Renal cortical epithelial cell (primary cell): ENCODE data around the gene ANKLE1. TPM values are rescaled to one million over a fixed set of nuclear protein-coding genes. Genes with fewer than 3 reads are reported as not detected.
"Not testable (repeated sequence)": the region's sequence is repeated elsewhere in the genome, so short reads cannot be mapped to it uniquely, and the experiment has no call there.

Experiments used
- DNase-seq: peaks from one replicate; pipeline ENCODE4 v3.0.0-alpha.2; 2011; ENCODE audit warnings: low read depth
- total RNA-seq: library from RNA; depleted of rRNA; stranded (reverse); fragments of >200 nt; gene quantifications from 2 replicates; pipeline ENCODE4 v1.2.3, GENCODE V29; 2014

ANKLE1 gene
- total RNA-seq, 1 donor from 2014 or later, result 1.1 TPM

DNA sequence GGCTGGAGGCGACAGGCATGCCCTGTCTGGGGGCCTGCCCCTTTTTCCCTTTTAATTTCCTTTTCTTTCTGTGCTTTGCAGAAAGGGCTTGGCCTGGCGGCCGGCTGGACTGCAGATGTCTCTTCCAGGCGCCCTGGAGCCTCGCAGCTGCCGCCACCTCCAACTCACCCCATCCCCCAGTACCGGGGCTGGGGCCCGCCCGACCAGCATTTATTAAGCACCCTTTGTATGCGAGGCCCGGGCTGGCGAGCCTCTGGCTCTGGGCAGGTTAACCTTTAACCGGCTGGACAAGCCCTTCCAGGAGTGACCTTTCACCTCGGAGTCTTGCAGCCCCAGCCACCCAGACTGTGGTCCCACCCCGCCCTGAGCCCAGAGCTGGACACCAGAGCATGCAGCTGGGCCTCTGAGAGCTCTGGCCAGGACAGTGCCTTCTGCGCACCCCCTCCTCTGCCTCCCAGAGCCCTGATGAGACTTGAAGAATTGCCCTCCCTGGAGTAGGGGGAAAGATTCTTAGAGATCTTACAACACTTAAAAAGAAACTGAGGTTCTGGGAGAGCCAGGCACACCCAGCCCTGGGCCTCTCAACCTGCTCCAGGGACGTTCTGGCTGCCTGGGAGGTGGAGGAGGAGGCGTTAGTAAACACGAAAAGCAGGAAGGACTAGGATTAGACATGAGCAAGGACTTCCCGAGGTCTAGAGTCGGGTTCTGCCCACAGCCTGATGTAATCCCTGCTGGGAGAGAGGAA lies 34.8 kb upstream of the ANKLE1 start:
- peak; percentile 14 for DNase-seq

DNA sequence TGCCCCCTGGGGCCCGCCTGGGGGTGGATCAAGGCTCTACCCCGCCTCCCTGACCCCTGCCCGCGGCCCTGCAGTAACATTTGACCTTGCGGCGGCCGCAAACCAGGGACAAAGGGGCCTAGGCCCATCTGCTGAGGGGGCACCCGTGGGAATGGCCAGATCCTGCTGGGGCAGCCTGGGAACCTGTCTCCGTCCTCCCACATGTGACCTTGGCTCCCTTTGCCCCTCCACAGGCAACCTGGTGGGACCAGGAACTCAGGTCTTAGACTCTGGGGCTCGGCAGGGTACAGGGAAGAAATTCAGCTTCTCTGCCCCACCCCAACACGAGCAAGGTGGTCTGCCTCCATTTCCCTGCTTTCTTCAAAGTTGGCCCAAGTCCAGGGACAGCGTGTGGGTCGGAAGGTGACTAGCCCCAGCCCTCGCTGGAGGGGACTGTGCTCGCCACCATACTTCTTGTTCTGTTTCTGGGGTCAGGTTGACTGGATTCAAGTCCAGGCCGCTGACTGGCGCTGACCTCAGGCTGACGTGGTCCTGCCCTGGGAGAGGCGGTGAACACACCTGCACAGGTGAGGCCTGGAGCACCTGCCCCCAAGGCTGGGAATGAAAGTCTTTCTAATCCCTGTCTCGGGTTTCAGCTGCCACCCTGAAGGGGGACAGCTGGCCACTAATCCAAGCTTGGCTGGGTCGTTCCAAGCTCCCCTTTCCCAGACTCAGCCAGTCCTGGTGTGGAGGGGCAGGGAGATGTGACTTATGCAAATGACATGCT lies 33.5 kb upstream of the ANKLE1 start:
- no peak for DNase-seq

DNA sequence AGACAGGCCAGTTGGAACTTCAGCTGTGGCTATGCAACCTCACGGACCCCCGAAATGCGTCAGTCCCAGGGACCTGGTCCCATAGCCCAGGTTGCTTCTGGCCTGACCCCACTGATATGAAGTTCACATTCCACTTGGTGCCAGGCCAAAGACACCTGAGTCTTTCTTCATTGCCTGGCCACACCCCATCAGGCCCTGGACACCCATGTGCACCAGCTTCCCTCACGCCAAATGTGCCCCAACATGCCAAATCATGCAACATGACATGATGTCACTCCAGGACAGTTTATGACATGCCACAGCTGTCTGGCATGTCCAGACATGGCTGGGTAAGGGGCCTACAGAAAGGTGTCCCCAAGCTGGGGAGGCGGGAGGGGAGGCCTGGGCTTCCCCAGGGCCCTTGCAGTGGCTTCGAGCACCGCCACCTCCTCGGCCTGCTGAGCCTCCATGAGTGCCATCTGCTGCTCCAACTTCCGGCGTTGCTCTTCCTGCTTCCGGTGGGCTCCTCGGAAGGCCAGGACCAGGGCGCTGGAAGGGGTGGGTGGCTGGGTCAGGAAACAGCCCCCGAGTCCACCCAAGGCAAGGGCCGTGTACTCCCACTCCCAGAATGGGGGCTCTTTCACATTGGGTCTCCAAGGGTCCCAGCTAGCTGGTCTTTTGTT lies 31.7 kb upstream of the ANKLE1 start:
- no peak for DNase-seq

DNA sequence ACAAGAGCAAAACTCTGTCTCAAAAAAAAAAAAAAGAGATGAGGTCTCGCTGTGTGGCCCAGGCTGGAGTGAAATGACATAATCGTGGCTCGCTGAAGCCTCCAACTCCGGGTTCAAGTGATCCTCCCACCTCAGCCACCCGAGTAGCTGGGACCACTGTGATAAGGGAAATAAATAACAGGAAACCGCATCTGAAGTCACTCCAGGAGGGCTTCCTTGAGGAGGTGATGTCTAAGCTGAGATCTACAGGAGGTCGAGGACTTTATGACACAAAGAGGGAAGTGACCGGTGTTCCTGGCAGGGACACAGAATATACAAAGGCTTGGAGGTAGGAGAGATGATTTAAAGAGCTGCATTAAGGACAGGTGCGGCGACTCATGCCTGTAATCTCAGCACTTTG lies 27.1 kb upstream of the ANKLE1 start:
- no peak for DNase-seq

DNA sequence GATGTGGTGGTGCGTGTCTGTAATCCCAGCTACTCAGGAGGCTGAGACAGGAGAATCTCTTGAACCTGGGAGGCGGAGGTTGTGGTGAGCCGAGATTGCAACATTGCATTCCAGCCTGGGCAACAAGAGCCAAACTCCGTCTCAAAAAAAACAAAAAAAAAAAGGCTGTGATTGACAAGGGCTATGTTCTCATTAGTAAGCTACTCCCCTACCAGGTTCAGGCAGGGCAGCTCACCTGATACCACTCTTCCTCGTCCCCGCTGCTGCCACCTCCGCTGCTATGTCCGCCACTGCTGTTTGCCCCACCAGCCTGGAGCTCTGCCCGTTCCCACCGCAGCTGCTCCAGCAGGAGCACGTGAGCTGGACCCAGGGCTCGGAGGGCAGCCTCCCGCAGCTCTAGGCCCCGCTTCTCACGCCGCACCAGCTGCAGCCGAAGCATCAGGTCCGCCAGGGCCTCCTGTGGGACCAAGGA lies 26.5 kb upstream of the ANKLE1 start:
- peak; percentile 71 for DNase-seq

DNA sequence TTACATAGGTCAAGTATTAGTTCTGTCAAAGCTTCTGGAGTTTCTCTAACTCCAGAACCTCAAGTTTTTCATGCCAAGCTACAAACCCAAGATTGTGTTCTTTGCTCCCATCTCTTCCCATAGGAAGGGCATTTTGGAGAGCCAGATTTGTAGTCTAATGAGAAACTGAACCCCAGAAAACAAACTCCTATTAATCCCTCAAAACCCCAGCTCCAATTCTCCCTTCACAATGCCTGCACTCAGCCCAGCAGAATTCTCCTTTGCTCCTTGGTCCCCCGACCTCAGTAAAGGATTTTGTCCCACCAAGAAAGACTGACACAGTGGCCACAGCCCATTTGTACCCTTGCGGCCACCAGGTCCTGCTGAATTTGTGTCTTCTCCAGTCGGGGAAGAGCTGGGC lies 25.6 kb upstream of the ANKLE1 start:
- no peak for DNase-seq

DNA sequence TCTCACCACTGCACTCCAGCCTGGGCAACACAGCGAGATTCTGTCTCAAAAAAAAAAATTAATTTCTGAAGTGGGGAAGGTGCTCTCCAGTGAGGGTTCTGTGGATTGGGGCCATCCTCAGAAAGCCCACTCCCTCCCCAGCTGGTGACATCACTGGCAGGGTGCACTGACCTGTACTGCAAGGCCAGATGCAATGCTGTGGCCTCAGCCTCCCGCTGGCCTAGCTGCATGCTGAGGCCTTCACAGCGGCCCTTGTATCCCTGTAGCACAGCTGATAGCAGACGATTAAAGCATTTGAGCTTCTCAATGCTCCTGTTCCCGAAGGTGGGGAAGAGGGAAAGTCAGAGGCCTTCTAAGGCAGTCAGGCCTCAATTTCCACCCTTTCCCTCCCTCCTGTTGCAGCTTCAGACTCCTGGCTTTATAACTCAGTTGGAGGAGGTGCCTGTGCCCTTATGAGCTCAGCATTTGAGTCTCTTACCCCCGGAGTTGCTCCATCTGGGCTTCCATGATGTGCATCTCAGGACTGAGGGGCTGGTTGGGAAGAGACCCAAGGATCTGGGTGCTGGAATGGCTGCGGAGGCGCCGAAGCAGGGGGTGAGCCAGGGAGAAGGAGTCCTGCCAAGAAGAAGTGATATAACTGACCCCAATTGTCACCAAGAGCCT lies 22.5 kb upstream of the ANKLE1 start:
- no peak for DNase-seq

DNA sequence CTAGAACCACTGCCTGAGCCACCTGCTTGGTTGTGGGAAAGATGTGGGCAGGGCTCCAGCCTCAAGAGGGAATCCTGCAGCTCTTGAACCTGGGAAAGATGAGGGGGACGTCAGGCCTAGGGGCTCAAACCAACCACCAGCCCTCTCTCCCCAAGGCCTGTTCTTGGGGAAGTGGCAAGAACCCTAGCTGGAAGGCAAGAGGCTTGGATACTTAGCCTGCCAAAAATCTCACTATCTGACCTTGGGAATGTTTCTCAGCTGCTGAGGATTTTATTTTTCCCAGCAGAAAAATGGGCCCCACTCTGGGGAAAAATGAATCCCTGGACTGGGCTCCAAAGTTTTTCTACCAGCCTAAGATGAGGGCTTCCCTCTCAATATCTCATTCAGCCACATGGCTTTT lies 21.8 kb upstream of the ANKLE1 start:
- DNase-seq, result no peak

DNA sequence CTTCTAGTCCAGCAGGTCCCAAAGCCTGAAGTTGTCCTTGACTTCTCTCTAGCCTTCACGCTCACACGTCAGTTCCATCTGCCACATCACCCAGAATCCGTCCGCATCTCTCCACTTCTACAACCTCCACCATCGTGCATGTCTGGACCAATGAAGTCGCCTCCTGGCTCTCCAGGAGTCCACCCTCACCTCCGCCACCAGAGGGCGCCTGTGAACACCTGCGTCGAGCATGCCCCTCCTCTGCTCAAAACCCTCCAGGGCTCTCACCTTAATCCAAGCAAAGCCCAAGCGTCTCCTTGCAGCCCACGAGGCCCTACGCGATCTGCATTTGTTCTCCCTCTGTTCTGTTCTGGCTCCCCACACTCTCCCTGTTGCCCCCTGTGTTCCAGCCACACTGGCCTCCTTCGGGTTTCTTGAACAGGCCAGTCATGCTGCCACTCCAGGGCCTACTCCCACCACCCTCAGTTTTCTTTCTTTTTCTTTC lies 20.8 kb upstream of the ANKLE1 start:
- DNase-seq, result peak; percentile 62

DNA sequence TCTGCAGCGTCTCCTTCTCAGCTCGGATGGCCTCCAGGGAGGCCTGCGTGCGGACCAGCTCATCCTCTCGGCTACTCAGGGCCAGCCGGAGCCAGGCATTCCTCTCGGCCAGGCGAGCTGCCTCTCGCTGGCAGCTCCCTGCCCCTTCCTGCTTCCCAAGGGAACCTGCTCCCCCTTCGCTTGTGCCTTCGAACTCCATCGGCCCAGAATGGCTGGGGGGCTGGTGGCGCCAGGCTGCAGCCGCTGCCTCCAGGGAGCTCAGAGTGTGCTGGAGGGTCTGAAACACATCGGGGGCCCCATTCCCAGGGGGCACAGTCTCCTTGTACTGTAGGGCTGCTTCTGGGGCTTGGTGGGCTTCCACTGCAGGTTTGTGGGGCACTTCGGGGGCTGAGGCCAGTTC lies 19.1 kb upstream of the ANKLE1 start:
- no peak for DNase-seq

DNA sequence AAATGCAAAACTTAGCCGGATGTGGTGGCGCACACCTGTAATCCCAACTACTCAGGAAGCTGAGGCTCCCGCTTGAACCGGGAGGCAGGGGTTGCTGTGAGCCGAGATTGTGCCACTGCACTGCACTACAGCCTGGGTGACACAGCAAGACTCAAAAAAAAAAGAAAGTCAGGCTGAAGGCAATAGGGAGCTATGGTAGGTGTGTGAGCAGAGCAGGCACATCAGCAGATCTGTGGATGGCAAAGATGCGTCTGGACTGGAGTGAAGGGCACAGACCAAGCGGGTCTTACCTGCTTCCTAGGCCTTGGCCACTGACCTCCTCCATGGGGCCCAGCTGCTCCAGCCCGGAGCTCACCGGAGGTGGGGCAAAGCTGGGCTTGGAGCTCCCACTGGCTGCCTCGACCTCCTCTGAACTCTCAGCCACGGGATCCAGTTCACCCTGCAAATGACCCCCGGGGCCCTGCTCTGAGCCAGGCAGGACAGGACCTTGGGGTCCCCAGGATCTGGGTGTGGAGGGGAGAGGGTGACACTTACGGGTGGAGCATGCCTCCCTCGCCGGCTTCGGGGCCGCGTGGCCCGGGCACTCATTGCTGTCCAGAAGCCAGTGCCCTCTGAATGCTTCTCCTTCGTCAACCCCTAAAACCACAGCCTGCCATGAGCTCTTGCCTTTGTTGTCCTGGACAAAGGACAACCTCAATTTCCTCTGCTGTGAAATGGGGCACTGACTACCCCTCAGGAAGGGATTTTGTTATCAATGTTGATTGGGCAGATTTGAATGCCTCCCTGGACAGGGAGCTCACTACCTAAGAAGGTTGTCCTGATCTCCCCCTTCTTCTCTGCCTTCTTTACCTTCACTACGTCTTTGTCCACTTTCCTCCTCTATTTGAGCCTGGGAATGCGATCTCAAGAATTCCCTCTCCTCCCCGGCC lies 17.7 kb upstream of the ANKLE1 start:
- no peak for DNase-seq

DNA sequence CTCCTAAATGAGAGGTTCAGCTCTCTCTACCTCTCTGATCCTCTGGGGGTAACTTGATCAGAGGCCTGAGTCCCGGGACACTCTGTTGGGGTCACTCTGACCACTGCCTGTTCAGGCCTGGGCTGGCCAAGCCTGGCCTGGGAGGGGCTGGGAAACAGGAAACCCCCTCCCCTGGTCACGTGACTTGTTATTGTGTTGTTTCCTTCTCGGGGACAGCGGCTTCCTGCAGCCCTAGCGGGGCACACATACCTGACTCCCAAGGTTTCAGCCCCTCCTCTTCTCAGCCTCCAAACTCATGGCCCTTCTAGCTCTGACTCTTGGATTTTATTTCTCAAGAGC lies 17.1 kb upstream of the ANKLE1 start, which contains the start of gene USHBP1:
USHBP1 (minus strand) TSS at position 105 of the 339 bp plus-strand sequence. CDS start 446 bp downstream, outside the sequence.
- no peak for DNase-seq

DNA sequence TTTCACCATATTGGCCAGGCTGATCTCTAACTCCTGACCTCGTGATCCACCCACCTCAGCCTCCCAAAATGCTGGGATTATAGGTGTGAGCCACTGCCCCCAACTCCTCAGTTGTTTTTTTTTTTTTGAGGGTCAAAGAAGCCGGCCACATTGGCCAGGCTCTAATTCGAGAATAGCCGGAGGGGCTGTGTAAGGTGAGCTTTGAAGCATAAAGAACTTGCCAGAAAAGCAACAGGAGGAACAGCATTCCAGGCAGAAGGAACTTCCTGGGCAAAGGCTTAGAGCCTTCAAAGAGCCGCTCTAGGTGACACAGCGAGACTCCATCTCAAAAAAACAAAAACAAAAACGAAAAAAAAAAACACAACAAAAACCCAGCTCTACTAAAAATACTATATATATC lies 15.7 kb upstream of the ANKLE1 start:
- no peak for DNase-seq

DNA sequence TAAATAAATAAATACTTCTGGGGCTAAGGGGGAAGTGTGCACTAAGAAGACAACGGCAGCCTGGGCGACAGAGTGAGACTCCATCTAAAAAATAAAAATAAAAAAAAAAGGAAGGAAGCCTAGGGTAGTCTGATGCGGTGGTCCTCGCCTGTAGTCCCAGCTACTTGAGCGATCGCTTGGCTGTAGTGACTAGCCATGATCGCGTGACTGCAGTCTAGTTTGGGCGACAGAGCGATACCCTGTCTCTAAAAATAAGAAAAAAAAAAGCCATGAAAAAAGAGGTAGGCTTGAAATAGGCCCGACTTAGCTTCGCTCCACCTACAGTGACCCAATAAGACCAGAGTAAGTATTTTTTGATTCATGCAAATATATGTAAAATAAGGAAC lies 15.1 kb upstream of the ANKLE1 start:
- DNase-seq, result no peak

DNA sequence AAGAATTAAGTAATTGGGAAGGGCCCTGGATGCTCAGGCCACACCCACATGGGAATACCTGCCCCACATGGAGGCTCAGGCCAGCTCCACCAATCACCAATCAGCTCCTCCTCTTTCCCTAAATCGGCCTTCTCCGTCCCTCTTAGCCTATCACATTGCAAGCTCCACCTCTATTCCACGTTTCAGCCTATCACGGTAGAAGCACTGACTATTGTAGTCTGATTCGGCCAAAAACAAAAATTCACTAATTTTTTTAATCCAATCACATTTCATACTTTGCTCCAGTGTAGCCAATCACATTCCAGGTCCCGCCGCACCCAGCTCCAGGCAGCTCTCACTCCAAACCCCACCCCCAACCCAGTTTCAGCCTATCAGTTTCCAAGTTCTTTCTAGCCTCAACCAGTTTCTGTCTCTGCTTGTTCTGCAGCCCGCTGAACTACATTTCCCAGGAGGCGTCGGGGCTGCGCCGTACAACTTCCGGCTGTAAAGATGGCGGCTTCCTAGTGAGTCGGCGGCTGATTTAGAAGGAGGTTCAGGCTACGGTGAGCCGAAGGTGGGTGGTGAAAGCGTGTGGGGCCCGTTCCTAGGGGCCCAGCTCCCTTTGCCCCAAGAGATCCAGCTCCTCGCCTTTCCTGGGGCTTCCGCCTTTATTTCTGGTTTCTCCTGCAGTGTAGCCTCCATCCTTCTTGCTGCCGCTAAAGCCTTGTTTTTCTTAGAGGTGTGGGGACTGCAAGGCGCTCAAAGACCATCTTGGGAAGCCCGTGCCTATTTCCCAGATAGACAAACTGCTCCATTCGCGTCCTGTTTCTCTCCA lies 14.5 kb upstream of the ANKLE1 start, which contains the start of gene BABAM1:
BABAM1 (plus strand) TSS at position 469 of the 814 bp plus-strand sequence. CDS start 1,364 bp downstream, outside the sequence.
- peak; percentile 99 for DNase-seq

DNA sequence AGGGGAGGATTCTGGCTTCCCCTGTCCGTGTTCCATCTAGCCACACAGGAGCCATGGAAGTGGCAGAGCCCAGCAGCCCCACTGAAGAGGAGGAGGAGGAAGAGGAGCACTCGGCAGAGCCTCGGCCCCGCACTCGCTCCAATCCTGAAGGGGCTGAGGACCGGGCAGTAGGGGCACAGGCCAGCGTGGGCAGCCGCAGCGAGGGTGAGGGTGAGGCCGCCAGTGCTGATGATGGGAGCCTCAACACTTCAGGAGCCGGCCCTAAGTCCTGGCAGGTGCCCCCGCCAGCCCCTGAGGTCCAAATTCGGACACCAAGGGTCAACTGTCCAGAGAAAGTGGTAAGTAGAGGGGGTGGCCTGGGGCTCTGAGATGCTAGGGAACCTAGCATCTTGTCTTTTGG lies 12.9 kb upstream of the ANKLE1 start:
- DNase-seq, result no peak

DNA sequence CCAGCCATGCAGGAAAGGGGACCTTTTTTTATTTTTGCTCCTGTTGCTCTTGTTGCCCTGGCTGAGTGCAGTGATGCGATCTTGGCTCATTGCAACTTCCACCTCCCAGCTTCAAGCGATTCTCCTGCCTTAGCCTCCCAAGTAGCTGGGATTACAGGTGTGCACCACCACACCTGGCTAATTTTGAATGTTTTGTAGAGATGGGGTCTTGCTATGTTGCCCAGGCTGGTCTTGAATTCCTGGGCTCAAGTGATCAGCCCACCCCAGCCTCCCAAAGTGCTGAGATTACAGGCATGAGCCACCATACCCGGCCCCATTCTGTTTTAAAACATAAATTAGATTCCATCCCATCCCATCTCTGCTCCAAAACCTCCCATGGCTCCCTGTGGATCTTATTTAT lies 6.8 kb upstream of the ANKLE1 start:
- DNase-seq, result not testable (repeated sequence)

DNA sequence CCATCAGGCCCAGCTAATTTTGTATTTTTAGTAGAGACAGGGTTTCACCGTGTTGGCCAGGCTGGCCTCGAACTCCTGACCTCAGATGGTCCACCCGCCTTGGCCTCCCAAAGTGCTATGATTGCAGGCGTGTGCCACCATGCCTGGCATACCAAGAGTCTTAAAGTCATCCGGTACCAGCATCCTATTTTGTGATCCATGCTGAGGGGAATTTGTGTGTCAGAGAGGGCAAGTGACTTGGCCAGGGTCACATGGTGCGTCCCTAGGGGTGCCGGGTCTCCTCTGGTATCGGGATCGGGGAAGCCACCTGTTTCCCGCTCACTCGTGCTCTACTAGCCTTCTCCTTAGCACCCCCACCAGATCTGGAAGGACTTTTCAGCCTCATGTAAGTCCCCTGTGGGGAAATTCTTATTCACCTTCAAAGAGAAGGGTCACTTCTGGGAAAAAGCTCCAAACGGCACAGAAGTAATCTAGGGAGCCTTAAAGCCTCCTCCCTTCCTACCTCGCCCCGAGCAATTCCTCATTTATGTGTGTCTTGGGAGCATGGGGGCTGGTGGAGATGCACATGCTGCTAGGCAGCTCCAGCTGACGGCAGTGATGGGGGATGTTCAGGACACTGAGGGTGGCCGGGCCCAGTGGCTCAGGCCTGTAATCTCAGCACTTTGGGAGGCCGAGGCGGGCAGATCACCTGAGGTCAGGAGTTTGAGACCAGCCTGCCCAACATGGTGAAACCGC lies 6.1 kb upstream of the ANKLE1 start:
- no peak for DNase-seq

DNA sequence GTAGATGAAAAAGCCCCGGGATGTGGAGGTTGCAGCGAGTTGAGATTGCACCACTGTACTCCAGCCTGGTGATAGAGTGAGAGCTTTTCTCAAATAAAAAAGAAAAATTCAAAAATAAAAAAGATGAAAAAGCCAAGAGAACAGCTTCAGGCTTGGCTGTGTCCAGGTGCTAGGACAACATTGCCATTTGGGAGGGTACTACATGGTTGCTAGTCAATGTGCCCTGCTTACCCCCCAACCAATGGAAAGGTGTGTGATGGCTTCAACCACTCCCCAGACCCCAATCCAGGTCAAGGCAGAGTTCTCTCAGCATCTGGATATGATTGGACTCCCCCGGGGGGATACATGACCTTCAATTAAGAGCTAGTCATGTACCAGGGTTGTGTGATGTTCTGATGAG lies 2.3 kb upstream of the ANKLE1 start:
- DNase-seq, result no peak
